GM19455 (cell line): ENCODE results near the gene RNF2.

Experiments
- ATAC-seq: cut with Tn5 transposase; IDR thresholded peaks from one replicate; pipeline ENCODE4 v1.9.1; 2021; ENCODE audit not compliant: unreplicated experiment

RNF2 gene

GRCh38 chr1:185091480-185091879, 46.1 kb downstream of the RNF2 start:
- no peak for ATAC-seq

GRCh38 chr1:185094761-185095160, 49.4 kb downstream of the RNF2 start:
- ATAC-seq, result no peak

- ATAC-seq, result no peak
Observed at GRCh38 chr1:185096531-185096930, 51.2 kb downstream of the RNF2 start.

GRCh38 chr1:185104083-185104482, 58.7 kb downstream of the RNF2 start:
- no peak for ATAC-seq

GRCh38 chr1:185105121-185105520, 59.8 kb downstream of the RNF2 start:
- no peak for ATAC-seq

- no peak for ATAC-seq
Observed at GRCh38 chr1:185108321-185108720, 63.0 kb downstream of the RNF2 start.

- ATAC-seq, result no peak
Observed at GRCh38 chr1:185110145-185110544, 64.8 kb downstream of the RNF2 start.

GRCh38 chr1:185111873-185112272, 66.5 kb downstream of the RNF2 start:
- no peak for ATAC-seq

GRCh38 chr1:185112356-185112755, 67.0 kb downstream of the RNF2 start:
- ATAC-seq, result no peak

- no peak for ATAC-seq
Observed at GRCh38 chr1:185129708-185130107, 84.3 kb downstream of the RNF2 start.

GRCh38 chr1:185132534-185132933, 87.2 kb downstream of the RNF2 start:
- ATAC-seq, result no peak

- no peak for ATAC-seq
Observed at GRCh38 chr1:185137896-185138545, 92.7 kb downstream of the RNF2 start.

- no peak for ATAC-seq
Observed at GRCh38 chr1:185139246-185139645, 93.9 kb downstream of the RNF2 start.

- no peak for ATAC-seq
Observed at GRCh38 chr1:185144233-185144632, 98.9 kb downstream of the RNF2 start.

- no peak for ATAC-seq
Observed at GRCh38 chr1:185151215-185151614, 105.9 kb downstream of the RNF2 start.
